Neural crest cell (in vitro differentiated cells): Measurements from ENCODE around the gene LYRM1. TPM values are rescaled to one million over a fixed set of nuclear protein-coding genes. Genes with fewer than 3 reads are reported as not detected.

Source experiments
- DNase-seq: peaks from one replicate; pipeline ENCODE4 v3.0.0; 2021; ENCODE audit warnings: low read depth, mixed read lengths, low spot score
- H3K27ac Mint-ChIP-seq: one replicate; pipeline ENCODE4 v1.8.0; 2021; ENCODE audit warnings: mild to moderate bottlenecking, mixed read lengths; ENCODE audit not compliant: unreplicated experiment
- H3K27me3 Mint-ChIP-seq: 2 replicates; pipeline ENCODE4 v1.8.0; 2021; ENCODE audit warnings: low read depth, mild to moderate bottlenecking, mixed read lengths
- H3K36me3 Mint-ChIP-seq: 2 replicates; pipeline ENCODE4 v1.8.0; 2021; ENCODE audit warnings: low read depth, mild to moderate bottlenecking, mixed read lengths
- H3K4me1 Mint-ChIP-seq: 2 replicates; pipeline ENCODE4 v1.8.0; 2021; ENCODE audit warnings: mixed read lengths
- H3K4me3 Mint-ChIP-seq: one replicate; pipeline ENCODE4 v1.8.0; 2021; ENCODE audit warnings: mild to moderate bottlenecking, mixed read lengths
- H3K9me3 Mint-ChIP-seq: 2 replicates; pipeline ENCODE4 v1.8.0; 2021; ENCODE audit warnings: mixed read lengths
- CTCF ChIP-seq: fragments of 200-600 bp; sonication (generic); conservative IDR thresholded peaks from 2 replicates; pipeline ENCODE4 v1.5.0; 2021; ENCODE audit warnings: antibody characterized with exemption, mild to moderate bottlenecking
- total RNA-seq: library from RNA; stranded (reverse); gene quantifications from 2 replicates; pipeline ENCODE4 v1.2.1, GENCODE V29; 2021

LYRM1 gene
- total RNA-seq, 1 donor from 2014 or later: 20.4 TPM

- no peak for DNase-seq
- Mint-ChIP-seq H3K9me3 (no peaks in the 10 kb centered on the region), H3K36me3 (peaks cover 4% of the 10 kb centered on the region), H3K27ac (peak overlapping the region; percentile 31), H3K4me1 (peaks cover 57% of the 10 kb centered on the region), H3K27me3 (no peaks in the 10 kb centered on the region), H3K4me3 (peak overlapping the region; percentile 94)
- no peak for TF ChIP-seq CTCF
These were observed 1.5 kb upstream of the LYRM1 start for GRCh38 chr16:20899071-20899470.

GRCh38 chr16:20899477-20900298, 883 bp upstream of the LYRM1 start:
- peaks cover 62% of the 10 kb centered on the region for H3K4me1 Mint-ChIP-seq
- no peak for TF ChIP-seq CTCF
- H3K27ac Mint-ChIP-seq: peak overlapping the region; percentile 31
- no peaks in the 10 kb centered on the region for H3K27me3 Mint-ChIP-seq
- peak; percentile 3 for DNase-seq
- H3K9me3 Mint-ChIP-seq: no peaks in the 10 kb centered on the region
- H3K4me3 Mint-ChIP-seq: peak overlapping the region; percentile 94
- peaks cover 4% of the 10 kb centered on the region for H3K36me3 Mint-ChIP-seq

- H3K27me3 Mint-ChIP-seq: no peaks in the 10 kb centered on the region
- no peak for DNase-seq
- TF ChIP-seq CTCF: no peak
- H3K4me3 Mint-ChIP-seq: peak overlapping the region; percentile 94
- H3K9me3 Mint-ChIP-seq: no peaks in the 10 kb centered on the region
- peak overlapping the region; percentile 99 for H3K27ac Mint-ChIP-seq
- peaks cover 66% of the 10 kb centered on the region for H3K4me1 Mint-ChIP-seq
- peaks cover 4% of the 10 kb centered on the region for H3K36me3 Mint-ChIP-seq
These were observed 481 bp downstream of the LYRM1 start for GRCh38 chr16:20901068-20901435.

GRCh38 chr16:20901436-20902112, 1.0 kb downstream of the LYRM1 start:
- Mint-ChIP-seq H3K36me3 (peaks cover 4% of the 10 kb centered on the region), H3K4me1 (peaks cover 66% of the 10 kb centered on the region), H3K27ac (peak overlapping the region; percentile 99), H3K9me3 (no peaks in the 10 kb centered on the region), H3K4me3 (peak overlapping the region; percentile 94), H3K27me3 (no peaks in the 10 kb centered on the region)
- no peak for TF ChIP-seq CTCF
- peak; percentile 16 for DNase-seq

GRCh38 chr16:20902426-20902825, 1.9 kb downstream of the LYRM1 start:
- Mint-ChIP-seq H3K27me3 (no peaks in the 10 kb centered on the region), H3K4me1 (peaks cover 58% of the 10 kb centered on the region), H3K36me3 (peaks cover 4% of the 10 kb centered on the region), H3K9me3 (no peaks in the 10 kb centered on the region), H3K4me3 (peak overlapping the region; percentile 94), H3K27ac (no peak overlapping the region)
- no peak for TF ChIP-seq CTCF
- DNase-seq: no peak
